ENCODE data around the gene KIF9.

KIF9 gene

DNA sequence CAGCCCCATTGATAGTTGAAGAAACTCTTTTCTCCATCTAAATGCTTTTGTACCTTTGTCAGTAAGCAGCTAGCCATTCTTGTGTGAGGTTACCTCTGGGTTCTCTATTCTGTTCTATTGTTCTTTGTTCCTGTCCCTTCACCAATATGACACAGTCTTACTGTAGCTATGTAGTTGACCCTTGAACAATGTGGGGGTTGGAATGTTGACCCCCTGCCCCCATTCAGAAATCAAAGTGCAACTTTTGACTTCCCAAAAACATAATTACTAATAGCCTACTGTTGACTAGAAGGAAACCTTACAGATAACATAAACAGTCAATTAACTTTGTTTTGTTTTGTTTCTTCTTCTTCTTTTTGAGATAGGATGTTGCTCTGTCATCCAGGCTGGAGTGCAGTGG is 18.9 kb upstream of the KIF9 start:
- TF ChIP-seq, protein P1, sequence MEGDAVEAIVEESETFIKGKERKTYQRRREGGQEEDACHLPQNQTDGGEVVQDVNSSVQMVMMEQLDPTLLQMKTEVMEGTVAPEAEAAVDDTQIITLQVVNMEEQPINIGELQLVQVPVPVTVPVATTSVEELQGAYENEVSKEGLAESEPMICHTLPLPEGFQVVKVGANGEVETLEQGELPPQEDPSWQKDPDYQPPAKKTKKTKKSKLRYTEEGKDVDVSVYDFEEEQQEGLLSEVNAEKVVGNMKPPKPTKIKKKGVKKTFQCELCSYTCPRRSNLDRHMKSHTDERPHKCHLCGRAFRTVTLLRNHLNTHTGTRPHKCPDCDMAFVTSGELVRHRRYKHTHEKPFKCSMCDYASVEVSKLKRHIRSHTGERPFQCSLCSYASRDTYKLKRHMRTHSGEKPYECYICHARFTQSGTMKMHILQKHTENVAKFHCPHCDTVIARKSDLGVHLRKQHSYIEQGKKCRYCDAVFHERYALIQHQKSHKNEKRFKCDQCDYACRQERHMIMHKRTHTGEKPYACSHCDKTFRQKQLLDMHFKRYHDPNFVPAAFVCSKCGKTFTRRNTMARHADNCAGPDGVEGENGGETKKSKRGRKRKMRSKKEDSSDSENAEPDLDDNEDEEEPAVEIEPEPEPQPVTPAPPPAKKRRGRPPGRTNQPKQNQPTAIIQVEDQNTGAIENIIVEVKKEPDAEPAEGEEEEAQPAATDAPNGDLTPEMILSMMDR (IDR thresholded peaks at IDR 0.05; ENCODE audit: extremely low read depth, insufficient read depth, missing control alignments), result no peak
- DNase-seq (ENCODE audit: low spot score), result no peak
- in situ Hi-C loops (cut with MboI; ENCODE audit: low pct_unique_long_range_greater_than_20kb, low sequenced_read_pairs, unreplicated experiment), result no loop called here

DNA sequence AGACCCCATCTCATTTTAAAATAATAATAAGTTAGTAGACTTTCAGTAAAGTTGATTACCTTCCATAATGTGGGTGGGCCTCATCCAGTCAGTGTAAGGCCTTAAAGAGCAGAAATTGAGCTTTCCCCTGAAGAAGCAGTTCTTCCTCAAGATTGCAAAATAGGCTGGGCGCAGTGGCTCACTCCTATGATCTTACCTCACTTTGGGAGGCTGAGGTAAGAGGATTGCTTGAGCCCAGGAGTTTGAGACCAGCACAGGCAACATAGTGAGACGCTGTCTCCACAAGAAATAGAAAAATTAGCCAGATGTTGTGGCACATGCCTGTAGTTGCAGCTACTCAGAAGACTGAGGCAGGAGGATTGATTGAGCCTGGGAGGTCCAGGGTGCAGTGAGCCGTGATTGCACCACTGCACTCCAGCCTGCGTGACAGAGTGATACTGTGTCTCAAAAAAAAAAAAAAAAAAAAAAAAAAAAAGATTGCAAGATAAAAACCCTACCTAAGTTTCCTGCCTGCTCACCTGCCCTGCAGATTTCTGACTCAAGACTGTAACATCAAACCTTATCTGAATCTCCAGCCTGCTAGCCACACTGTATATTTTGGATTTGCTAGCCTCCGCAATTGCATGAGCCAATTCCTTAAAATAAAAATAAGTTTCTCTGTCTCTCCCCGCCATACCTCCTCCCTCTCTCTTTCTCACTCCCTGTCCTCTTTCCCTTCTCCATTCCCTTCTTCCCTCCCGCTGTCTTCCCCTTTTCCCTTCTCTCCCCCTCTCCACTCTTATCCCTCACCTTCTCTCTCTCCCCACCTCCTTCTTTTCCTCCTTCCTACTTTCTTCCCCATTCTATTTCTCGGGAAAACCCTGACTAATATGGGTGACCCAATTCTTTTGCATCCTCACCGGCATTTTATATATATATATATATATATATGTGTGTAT is 17.1 kb upstream of the KIF9 start:
- TF ChIP-seq, protein P1 (IDR thresholded peaks at IDR 0.05; ENCODE audit: extremely low read depth, insufficient read depth, missing control alignments), result no peak
- no peak for DNase-seq (ENCODE audit: low spot score)
- in situ Hi-C loops (cut with MboI; ENCODE audit: low pct_unique_long_range_greater_than_20kb, low sequenced_read_pairs, unreplicated experiment), result no loop called here

DNA sequence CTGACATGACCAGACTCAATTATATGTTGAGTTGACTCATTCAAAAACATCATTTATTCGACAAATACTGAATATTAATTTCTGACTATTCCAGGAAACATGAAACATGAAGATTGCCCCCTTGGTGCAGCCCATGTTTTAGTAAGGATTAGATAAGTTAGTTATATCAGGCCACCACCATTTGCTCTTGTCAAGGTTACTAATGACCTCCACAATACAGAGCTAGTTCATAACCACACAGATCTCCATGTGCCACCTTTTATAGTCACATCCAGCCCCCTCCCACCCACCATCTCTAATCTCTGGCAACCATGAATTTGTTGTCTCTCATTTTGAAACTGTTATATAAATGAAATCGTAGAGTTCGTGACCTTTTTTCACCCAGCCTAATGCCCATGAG is 15.8 kb upstream of the KIF9 start:
- in situ Hi-C loops (cut with MboI; ENCODE audit: low pct_unique_long_range_greater_than_20kb, low sequenced_read_pairs, unreplicated experiment), result no loop called here
- TF ChIP-seq, protein P1 (IDR thresholded peaks at IDR 0.05; ENCODE audit: extremely low read depth, insufficient read depth, missing control alignments), result no peak
- DNase-seq (ENCODE audit: low spot score), result no peak

DNA sequence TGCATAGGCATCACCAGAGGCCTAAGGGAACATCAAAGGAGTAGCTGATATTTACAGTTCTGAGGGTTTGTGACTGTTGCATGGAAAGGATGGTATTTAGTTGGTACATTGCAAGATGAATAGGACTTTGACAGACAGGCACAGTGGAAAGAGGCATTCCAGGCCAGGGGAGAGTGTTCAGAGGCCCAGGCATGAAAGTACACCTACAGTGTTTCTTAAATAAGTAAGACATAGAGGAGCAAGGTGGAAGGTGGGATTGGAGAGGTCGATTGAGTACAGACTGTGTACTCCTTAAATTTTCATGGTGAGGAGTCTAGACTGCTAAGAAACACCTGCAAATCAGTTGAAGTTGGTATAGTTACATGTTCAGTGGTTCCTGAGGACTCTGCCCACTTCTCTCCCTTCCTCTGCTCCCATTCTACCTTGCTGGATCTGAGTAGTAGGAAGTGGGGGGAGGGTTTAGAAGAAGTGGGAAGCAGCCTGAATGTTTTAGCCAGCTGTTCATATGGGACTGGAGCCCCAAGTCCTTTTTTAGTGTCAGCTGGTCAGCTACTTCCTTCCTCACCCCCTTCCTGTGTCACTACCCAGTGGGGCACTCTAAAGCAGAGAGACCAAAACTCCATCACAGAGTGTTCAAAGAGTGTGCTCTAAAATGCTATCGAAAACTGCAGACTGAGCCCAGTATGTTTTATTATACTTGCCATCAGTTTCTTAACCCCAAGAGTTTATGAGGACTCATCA is 14.1 kb upstream of the KIF9 start:
- no peak for DNase-seq (ENCODE audit: low spot score)
- TF ChIP-seq, protein P1 (IDR thresholded peaks at IDR 0.05; ENCODE audit: extremely low read depth, insufficient read depth, missing control alignments), result no peak
- in situ Hi-C loops (cut with MboI; ENCODE audit: low pct_unique_long_range_greater_than_20kb, low sequenced_read_pairs, unreplicated experiment), result no loop called here

DNA sequence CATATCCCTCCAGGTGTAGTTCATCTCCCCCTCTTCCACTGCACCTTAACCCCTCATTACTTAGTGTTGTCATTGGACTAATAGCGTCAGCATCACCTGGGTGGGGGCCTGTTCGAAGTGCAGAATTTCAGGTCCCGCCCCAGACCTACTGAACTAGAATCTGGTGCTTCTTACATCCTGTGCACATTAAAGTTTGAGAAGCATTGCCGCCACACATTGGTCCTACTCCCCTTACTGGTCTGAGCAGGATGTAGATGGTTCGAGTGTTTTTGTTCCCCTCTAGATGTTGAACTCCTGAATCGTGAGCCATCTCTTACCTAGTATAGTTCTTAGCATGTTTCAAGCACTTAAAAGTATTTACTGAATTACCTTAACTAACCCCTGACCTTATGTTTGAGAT is 13.4 kb upstream of the KIF9 start:
- in situ Hi-C loops (cut with MboI; ENCODE audit: low pct_unique_long_range_greater_than_20kb, low sequenced_read_pairs, unreplicated experiment), result no loop called here
- DNase-seq (ENCODE audit: low spot score), result no peak
- TF ChIP-seq, protein P1 (IDR thresholded peaks at IDR 0.05; ENCODE audit: extremely low read depth, insufficient read depth, missing control alignments), result no peak

DNA sequence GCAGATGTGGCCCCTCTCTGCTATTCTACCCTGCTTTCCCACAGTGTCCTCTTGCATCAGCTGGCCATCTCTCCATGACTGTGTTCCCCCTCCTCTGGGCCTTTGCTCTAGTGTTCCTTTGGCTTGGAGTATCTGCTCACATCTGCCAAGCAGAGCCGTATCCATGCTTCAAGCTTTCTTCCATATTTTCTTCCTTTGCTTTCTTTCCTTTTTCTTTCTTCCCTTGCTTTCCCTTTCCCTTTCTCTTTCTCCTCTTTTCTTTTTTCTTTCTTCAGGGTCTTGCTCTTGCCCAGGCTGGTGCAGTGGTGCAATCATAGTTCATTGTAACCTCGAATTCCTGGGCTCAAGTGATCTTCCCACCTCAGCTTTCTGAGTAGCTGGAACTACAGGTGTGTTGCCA is 12.7 kb upstream of the KIF9 start:
- no peak for DNase-seq (ENCODE audit: low spot score)
- TF ChIP-seq, protein P1 (IDR thresholded peaks at IDR 0.05; ENCODE audit: extremely low read depth, insufficient read depth, missing control alignments), result no peak
- in situ Hi-C loops (cut with MboI; ENCODE audit: low pct_unique_long_range_greater_than_20kb, low sequenced_read_pairs, unreplicated experiment), result no loop called here

All from GM13977 (cell line).